ENCODE data around the gene CD59. TPM values are rescaled to one million over a fixed set of nuclear protein-coding genes. Genes with fewer than 3 reads are reported as not detected.

CD59 gene
- total and polyA plus RNA-seq, 10 donors: 21.6 to 281 (median 171) TPM

DNA sequence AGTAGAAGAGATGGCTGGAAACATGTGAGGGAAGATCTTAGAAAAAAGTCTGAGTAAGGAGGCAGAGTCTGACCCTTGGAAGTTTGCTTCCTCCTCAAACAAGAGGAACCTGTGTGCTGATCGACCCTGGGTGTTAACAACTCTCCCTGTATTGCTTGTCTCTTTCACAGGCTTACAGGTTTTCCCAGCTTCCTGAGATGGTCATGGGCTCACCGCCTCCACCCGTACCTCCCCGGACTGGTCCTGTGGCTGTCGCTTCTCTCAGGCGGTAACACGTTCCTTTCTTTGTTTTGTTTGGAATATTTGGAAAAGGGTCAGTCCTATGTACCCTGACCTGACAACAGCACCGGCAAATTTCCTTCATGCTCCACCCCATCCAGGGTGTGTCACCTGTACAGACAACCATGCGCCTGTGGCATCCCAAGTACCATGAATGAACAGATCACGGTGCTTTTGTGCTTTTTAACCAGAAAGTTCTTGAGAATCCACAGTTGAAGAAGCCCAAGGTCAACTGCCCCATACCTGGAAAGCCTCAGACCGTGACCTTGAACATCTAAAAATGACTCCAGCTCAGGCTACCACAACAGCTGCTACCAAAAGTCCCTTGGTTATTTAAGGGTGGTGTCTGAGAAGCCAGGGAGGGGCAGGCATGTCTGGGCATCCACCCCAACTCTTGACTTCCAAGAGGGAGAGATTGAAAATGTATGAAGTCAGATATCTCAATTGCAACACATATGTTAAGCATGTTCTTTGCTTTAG is 80.2 kb downstream of the CD59 start:
- no peaks in the 10 kb centered on the region for H3K36me3 ChIP-seq
- peaks cover 0 to 2% (median 0%) of the 10 kb centered on the region in 7 donors for H3K27me3 ChIP-seq (replicated peaks in 1 of 7)
- TF ChIP-seq, protein P1, sequence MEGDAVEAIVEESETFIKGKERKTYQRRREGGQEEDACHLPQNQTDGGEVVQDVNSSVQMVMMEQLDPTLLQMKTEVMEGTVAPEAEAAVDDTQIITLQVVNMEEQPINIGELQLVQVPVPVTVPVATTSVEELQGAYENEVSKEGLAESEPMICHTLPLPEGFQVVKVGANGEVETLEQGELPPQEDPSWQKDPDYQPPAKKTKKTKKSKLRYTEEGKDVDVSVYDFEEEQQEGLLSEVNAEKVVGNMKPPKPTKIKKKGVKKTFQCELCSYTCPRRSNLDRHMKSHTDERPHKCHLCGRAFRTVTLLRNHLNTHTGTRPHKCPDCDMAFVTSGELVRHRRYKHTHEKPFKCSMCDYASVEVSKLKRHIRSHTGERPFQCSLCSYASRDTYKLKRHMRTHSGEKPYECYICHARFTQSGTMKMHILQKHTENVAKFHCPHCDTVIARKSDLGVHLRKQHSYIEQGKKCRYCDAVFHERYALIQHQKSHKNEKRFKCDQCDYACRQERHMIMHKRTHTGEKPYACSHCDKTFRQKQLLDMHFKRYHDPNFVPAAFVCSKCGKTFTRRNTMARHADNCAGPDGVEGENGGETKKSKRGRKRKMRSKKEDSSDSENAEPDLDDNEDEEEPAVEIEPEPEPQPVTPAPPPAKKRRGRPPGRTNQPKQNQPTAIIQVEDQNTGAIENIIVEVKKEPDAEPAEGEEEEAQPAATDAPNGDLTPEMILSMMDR (IDR thresholded peaks at IDR 0.05 in 8 of 11, conservative IDR thresholded peaks at IDR 0.05 in 3 of 11): no peak
- TF ChIP-seq POLR2A (IDR thresholded peaks at IDR 0.05) (no peak), POLR2AphosphoS5 (IDR thresholded peaks at IDR 0.05) (no peak)
- DNase-seq: no peak
- H3K4me3 ChIP-seq: no peak overlapping the region
- intact Hi-C loops (cut with DNase I; ENCODE audit: low total_unique reads): no loop called here
- WGBS, 5 donors: 81 to 90% (median 85%) methylated on average over 11 of the region's 11 CpGs
- H3K4me1 ChIP-seq: no peaks in the 10 kb centered on the region
- H3K27ac ChIP-seq: no peak overlapping the region
- H3K9me3 ChIP-seq: no peaks in the 10 kb centered on the region

DNA sequence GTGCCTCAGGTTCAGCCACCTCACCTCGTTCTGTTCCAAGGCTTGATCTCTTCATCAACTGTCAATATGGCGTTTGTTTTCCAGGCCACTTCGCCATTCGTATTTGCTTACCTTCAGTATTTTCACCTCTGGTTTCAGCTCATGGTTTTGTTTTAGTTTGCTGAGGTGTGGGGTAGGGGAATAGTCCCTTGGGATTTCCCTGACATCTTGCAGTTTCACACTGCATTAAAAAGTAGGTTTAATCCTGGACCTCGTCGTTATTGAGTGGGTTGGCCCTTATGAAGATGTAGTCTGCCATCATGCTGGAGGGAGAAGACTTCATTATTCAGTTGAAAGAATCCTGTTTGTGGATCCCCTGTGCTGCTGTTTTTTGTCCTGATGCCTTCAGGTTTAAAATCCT is 81.6 kb downstream of the CD59 start:
- WGBS, 5 donors: 82 to 93% (median 85%) methylated on average over 6 of the region's 6 CpGs

More for the DNA sequence above, 81.6 kb downstream of the CD59 start:
- peaks cover 0 to 9% (median 0%) of the 10 kb centered on the region in 7 donors for H3K27me3 ChIP-seq (replicated peaks in 1 of 7)
- no peak overlapping the region for H3K4me3 ChIP-seq
- TF ChIP-seq POLR2AphosphoS5 (IDR thresholded peaks at IDR 0.05): no peak
- no peak for TF ChIP-seq POLR2A (IDR thresholded peaks at IDR 0.05)
- TF ChIP-seq, protein P1 (IDR thresholded peaks at IDR 0.05 in 8 of 11, conservative IDR thresholded peaks at IDR 0.05 in 3 of 11): no peak
- no peaks in the 10 kb centered on the region for H3K9me3 ChIP-seq
- no peak for DNase-seq
- intact Hi-C loops (cut with DNase I; ENCODE audit: low total_unique reads): no loop called here
- H3K27ac ChIP-seq: no peak overlapping the region
- no peaks in the 10 kb centered on the region for H3K36me3 ChIP-seq
- H3K4me1 ChIP-seq: no peaks in the 10 kb centered on the region

Other genes starting within 250 kb of the CD59 start
- under 1 TPM in 1 of 7 donors, not detected in 6; 0.85 TPM for gene C11orf91, start 35.6 kb downstream of the CD59 start, total RNA-seq
- gene C11orf91, start 35.6 kb downstream of the CD59 start, polyA plus RNA-seq: not detected
- 10 to 100 TPM; 26.5 to 58.3 (median 32.8) TPM for gene FBXO3, start 38.1 kb upstream of the CD59 start, total RNA-seq
- 10 to 100 TPM; 15.6 to 18.2 (median 15.9) TPM for gene FBXO3, start 38.1 kb upstream of the CD59 start, polyA plus RNA-seq
- gene LMO2, start 155.7 kb upstream of the CD59 start, total RNA-seq: 10 to 100 TPM; 46.6 to 79.4 (median 63.5) TPM
- gene LMO2, start 155.7 kb upstream of the CD59 start, polyA plus RNA-seq: 10 to 100 TPM; 36.0 to 66.6 (median 48.9) TPM